Measurements from ENCODE around the gene FAM171A2.
"Not testable (repeated sequence)": the region's sequence is repeated elsewhere in the genome, so short reads cannot be mapped to it uniquely, and the experiment has no call there.

FAM171A2 gene

DNA sequence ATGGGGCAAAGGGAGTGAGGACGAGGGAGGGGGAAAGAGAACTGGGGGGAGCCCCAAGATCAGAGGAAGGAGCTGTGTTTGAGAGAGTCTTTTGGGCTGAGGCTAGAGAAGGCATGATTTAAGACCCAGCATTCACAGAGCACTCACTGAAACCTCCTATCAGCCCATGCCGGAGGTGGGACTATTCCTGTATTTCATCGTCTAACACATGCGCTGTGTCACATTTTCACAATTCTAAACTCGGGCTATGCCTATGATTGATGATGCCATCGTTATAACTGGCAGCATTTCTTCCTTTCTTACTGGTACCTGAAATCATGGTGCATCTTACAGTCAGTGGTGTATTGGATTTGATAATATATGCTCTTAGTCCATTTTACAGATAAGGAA, 3.5 kb downstream of the FAM171A2 start:
- no peak for DNase-seq

DNA sequence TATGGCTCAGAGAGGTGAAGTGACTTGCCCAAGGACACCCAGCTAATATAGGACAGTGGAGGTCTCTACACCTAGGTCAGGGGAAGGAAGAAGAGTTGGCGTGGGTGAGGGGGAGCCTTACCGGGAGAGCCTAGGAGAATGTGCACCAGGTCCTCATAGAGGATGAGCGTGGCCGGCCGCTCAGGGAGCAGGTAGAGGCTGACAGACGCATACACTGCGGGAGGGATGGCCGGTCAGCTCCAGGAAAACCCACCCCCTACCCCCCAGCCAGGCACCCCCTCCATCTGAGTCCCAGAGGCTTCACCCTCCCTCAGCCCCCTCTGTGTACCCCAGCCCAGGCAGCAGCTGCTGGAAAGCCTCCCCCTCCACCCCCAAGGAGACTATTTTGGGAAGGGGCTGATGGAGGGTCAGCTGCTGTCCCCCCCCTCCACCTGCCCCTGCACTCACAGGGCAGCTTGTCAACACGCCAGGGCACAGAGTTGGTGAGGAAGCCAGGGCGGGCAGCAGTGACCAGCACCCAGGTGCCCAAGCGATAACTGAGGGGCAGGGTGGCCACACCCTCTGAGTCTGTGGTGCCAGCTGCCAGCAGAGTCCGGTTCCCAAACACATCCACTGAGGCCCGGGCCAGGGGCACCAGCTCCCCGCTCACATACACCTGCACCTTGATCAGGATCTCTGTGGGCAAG, 4.1 kb downstream of the FAM171A2 start:
- DNase-seq = no peak

DNA sequence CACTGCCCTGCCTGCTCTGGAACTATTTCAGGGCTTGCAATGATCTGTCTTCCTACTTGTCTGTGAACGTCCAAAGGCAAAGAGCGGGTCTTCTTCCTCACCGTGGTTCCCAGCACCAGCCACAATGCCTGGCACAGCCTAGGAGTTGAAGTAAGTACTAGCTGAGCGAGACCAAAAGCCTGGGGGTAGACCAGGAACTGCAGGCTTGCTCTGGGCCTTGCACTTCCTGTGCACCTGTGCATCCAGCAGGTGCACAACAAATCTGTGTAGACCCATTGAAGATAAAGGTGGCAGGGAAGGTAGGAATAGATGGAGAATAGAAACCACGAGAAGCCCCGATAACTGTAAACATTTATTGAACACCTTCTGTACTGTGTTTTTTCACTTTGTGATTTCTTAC, 4.6 kb downstream of the FAM171A2 start:
- DNase-seq = peak in 1 of 2 experiments; percentile 42

DNA sequence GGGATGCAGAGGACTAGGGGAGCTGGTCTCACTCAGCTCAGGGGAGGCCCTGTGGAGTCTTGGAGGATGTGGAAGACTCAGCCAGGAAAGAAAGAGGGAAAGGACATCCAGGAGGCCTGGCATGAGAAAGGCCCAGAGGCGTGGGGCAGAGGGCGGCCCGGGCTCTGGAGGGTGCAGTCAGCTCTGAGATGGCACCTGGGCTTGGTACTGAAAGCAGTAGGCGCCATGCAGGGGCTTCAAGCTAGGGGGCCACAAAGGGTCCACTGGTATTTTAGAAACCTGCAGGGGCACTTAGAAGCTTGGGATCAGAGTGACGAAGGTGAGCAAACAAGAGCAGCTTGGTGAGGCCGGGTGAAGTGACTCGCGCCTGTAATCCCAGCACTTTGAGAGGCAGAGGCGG, 5.6 kb downstream of the FAM171A2 start:
- no peak for DNase-seq

DNA sequence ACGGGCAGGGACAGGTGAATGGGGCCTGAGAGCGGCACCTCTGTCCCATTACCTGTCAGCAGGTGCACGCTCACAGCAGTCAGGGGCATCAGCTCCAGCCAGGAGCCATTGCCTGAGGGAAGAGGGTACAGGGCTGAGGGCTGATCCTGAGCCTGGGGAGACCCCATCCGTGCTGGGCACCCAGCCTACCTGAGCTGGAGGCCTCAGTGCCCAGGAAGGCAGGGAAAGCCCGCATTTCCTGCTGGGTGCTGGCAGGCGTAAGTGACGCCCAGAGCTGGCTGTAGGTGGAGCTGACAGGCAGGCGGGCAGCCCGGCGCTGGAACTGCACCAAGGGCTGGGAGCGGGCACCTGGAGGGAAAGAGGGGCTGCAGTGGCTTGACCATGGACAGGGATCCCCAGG, 7.4 kb downstream of the FAM171A2 start:
- no peak for DNase-seq

DNA sequence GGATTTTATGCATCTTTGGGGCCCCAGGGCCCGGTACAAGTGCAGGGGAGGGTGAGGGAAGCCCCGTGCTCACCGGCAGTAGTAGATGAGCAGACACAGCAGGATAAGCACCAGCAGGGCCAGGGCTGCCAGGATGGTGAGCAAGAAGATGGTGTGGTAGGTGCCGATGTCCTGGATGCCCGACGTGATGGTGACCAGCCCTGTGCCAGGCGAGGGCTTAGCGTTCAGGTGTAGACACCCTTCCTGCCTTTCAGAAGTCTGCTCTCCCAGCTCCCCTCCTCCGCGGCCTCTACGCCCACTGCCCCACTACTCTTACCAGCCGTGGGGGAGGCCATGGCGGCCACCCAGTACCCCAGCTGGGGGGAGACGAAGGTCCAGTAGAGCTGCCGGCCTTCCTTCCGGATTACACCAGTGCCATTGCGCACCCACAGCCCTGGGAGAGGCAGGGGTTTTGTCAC, 8.0 kb downstream of the FAM171A2 start:
- no peak for DNase-seq

DNA sequence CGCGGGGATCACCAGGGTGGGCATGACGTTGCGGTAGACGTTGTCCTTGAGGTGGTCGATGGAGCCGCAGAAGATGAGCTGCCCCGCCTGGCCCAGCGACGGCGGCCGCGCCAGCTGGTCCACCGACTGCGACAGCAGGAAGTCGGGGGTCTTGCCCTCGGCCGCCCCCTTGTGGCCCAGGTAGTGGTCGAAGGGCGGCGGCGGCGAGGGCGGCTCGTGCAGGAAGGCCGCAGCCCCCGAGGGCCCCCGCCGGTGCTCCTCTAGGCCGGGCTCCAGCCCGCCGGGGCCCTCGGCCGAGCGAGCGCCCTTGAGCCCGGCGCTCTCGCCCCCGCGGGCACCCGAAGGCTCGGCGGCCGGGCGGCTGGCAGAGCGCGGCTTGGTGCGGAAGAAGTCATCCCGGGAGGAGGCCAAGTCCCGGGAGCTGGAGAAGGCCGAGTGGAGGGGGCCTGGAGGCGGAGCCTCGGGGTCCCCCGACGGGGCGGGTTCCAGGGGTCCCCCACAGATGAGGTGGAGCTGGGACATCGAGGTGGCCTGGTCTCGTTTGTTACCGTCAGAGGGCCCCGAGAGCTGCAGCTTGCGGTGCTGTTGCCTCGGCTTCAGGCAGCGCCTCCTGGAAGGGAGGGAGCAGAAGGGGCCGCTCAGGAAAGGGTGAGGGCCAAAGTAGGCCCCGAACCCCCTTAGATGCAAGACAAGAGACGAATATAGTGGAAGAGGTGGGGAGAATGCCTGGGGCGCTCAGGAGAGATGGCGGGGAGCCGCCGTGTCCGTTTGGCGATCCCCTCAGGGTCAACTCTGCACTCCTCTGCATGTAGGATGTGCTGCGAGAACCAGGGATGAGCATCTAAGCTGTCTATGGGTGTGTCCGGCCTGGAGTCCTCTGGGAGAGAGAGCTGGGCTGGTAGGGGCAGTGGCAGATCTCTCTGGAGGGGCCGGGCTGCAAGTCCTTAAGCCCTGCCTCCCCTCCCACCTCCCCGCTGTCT, 8.8 kb downstream of the FAM171A2 start:
- DNase-seq = no peak

DNA sequence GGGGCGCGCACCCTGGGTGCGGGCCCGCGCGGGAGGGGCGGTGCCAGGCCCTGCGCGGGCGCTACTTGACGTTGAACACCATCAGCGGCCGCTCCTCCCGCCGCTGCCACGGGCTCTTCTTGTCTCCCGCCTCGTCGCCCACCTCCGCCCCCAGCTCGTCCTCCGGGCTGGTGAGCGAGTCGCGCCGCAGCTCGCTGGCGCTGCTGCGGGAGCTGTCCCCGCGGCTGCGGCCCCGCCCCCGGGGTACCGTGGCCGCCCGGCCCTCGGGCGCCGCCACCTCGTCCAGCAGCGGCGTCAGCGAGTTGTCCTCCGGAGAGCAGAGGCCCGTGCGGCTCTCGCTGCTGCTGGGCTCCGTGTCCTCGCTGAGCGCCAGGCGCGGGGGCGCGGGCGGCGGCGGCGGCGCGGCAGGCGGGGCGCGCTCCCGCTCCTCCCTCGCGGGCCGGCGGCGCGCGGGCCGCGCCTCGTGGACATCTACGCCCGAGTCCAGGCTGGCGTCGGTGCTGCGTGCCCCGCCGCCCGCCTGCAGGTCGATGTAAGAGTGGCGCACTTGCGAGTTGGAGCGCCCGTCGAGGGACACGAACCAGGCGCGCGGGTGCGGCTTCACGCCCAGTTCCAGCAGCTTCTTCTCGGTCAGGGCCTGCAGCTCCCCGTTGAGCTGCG, 9.9 kb downstream of the FAM171A2 start:
- no peak for DNase-seq

DNA sequence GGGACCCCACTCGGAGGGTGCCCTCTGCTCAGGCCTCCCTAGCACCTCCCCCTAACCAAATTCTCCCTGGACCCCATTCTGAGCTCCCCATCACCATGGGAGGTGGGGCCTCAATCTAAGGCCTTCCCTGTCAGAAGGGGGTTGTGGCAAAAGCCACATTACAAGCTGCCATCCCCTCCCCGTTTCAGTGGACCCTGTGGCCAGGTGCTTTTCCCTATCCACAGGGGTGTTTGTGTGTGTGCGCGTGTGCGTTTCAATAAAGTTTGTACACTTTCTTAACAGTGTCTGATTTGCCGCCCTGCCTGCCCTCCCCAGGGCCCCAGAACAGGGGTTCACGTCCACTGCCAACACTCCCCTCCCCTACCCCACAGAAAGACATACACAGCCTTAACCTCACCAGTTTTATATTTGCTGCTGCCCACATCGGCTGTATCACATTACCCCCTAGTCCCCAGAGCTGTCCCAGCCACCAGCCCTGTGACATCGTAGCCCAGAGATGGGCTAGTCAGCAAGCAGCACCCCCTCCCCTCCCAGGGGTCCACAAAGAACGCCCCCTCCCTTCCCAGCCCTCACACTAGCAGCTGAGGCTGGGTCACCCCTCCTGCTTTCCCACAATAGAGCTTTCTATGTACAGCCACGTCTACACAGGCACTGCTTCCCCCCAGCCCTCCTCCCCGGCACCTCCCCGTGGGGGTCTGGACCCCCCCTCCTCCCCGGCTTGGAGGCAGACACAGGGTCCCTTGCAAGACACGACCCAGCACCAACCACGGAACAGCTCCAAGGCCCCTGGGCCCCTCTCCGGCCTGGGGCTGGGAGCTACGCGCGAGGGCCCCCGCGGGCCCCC, 10.6 kb downstream of the FAM171A2 start:
- no peak for DNase-seq

DNA sequence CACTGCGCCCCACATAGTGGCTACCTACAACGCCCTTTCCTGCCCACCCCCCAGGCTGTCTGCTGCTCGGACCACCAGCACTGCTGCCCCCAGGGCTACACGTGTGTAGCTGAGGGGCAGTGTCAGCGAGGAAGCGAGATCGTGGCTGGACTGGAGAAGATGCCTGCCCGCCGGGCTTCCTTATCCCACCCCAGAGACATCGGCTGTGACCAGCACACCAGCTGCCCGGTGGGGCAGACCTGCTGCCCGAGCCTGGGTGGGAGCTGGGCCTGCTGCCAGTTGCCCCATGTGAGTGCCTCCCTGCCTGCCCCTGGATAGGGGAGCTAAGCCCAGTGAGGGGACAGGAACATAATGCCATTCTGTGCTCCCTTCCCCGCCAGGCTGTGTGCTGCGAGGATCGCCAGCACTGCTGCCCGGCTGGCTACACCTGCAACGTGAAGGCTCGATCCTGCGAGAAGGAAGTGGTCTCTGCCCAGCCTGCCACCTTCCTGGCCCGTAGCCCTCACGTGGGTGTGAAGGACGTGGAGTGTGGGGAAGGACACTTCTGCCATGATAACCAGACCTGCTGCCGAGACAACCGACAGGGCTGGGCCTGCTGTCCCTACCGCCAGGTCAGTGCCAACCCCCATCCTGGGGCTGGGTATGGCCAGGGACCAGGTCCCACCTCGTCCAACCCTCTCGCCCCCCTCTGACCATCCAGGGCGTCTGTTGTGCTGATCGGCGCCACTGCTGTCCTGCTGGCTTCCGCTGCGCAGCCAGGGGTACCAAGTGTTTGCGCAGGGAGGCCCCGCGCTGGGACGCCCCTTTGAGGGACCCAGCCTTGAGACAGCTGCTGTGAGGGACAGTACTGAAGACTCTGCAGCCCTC, 11.5 kb downstream of the FAM171A2 start:
- DNase-seq = no peak

DNA sequence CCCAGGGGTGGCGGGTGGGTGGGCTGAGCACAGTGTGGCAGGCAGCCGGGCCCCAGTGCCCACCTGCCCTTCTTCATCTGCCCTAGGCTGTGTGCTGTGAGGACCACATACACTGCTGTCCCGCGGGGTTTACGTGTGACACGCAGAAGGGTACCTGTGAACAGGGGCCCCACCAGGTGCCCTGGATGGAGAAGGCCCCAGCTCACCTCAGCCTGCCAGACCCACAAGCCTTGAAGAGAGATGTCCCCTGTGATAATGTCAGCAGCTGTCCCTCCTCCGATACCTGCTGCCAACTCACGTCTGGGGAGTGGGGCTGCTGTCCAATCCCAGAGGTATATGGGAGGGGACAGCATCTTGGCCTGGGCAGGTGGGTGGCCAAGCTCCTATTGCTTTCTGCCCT, 12.2 kb downstream of the FAM171A2 start:
- DNase-seq = no peak

DNA sequence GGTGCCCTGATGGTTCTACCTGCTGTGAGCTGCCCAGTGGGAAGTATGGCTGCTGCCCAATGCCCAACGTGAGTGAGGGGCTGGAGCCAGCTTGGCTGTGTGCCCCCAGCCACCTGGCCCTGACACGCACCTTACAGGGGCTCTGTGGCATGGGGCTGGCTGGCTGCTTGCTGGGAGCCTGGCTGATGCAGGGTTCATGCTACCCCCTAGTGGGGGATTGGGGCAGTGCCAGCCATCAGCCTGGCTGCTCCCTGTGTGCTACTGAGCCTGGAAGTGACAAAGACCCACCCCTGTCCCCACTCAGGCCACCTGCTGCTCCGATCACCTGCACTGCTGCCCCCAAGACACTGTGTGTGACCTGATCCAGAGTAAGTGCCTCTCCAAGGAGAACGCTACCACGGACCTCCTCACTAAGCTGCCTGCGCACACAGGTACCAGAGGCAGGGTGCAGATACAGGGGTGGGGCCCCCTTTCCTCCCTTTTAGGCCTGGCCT, 12.9 kb downstream of the FAM171A2 start:
- DNase-seq = peak; percentile 74 to 80

DNA sequence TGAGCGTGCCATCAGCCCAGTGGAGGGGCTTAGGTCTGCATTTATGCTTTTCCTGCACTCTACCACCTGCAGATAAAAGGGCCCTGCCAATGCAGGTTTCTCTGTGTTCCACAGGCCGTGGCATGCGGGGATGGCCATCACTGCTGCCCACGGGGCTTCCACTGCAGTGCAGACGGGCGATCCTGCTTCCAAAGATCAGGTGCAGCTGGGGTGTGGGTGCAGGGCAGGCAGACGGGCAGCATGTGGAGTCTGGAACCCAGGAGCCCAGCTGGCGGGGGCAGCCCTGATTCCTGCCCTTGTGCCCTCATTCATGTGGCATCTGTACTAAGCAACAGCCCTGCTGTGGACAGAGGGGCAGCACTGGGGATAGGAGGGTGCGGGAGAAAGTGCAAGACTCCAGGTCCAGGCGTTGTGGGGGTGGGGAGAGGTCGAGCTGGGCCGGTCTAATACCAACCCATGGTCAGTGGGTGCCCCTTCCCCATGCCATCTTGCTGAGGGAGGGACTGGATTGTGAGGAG, 14.0 kb downstream of the FAM171A2 start:
- DNase-seq = no peak

DNA sequence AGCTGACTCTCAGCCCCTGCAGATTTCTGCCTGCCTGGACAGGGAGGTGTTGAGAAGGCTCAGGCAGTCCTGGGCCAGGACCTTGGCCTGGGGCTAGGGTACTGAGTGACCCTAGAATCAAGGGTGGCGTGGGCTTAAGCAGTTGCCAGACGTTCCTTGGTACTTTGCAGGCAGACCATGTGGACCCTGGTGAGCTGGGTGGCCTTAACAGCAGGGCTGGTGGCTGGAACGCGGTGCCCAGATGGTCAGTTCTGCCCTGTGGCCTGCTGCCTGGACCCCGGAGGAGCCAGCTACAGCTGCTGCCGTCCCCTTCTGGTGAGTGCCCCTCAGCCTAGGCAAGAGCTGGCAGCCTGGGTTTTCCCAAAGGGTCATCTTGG, 14.7 kb downstream of the FAM171A2 start:
- DNase-seq = no peak

DNA sequence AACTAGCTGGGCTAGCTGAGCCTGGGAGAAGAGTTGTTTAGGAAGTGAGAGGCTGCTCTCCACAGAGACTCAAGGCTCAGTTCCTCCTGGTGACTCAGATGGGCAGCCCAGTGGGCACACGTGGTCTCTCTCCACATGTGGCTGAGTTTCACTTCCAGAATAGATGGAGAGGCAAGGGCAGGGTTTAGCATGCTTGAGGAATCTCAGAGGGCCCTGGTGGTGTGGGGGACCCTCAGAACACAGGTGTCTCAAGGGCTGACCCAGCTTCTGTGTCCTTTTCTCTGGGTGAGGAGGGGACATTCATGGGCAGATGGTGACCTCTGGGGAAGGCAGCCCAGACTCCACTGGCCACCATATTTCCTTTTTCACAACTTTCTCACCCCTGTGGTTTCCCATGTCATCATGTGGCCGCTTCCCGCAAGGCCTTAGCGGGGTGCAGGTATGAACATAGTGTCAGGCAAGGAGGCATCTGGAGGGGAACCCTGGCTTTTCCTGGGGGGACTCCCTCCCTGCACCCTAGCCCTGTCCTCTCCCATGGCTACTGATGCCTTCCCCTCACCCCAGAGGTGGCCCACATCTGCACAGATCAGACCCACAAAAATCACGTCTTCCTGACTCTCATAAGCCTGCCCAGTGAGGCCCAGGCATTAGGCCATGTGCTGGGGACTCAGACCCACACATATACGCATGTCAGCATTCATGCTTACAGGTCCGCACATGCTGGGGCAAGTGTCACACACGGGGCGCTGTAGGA, 15.2 kb downstream of the FAM171A2 start:
- DNase-seq = no peak

DNA sequence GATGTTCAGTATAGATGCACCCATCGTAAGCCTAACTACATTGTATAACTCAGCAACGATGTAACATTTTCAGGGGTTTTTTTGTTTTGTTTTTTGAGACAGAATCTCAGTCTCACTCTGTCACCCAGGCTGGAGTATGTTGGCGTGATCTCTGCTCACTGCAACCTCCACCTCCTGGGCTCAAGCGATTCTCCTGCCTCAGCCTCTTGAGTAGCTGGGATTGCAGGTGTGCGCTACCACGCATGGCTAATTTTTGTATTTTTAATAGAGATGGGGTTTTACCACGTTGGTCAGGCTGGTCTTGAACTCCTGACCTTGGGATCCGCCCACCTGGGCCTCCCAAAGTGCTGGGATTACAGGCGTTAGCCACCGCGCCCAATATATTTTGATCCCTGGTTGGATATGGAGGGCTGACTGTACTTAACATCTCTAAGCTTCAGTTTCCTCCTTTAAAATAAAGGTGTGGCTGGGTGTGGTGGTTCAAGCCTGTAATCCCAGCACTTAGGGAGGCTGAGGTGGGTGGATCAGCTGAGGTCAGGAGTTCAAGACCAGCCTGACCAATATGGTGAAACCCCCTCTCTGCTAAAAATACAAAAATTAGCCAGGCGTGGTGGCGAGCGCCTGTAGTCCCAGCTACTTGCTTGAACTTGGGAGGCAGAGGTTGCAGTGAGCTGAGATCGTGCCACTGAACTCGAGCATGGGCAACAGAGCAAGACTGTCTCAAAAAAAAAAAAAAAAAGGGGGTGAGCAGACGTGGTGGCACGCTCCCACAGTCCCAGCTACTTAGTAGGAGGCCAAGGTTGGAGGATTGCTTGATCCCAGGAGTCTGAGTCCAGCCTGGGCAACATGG, 16.2 kb downstream of the FAM171A2 start:
- DNase-seq = not testable (repeated sequence)

DNA sequence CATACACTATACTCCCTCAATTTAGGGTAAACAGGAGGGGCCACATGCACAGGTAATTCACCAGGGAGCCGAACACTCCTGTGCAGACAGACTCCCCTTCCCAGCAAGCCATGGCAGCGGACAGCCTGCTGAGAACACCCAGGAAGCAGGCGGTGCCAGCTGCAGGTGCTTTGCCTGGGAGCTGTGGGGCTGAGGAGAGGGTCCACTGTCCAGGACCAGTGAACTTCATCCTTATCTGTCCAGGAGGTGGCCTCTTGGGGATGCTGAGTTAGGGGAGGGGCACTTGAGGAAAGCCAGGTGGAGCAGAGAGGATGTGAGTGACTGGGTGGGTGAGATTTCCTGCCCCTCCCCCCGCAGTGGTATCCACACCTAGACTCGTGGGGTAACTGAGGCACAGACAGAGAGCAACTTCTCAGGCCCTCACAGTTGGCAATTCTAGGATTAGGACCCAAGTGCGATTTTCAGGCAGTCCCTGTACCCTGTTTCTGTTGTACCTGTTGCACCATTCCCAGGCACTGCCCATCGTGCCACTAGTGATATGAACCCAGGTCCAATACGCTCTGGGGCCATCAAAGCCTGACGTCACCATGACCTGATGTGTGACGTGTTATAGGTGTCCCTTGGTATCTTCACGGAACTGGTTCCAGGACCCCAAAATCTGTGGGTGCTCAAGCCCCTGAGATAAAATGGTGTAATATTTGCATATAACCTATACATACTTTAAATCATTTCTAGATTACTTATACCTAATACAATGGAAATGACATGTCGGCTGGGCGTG, 17.4 kb downstream of the FAM171A2 start:
- no peak for DNase-seq

DNA sequence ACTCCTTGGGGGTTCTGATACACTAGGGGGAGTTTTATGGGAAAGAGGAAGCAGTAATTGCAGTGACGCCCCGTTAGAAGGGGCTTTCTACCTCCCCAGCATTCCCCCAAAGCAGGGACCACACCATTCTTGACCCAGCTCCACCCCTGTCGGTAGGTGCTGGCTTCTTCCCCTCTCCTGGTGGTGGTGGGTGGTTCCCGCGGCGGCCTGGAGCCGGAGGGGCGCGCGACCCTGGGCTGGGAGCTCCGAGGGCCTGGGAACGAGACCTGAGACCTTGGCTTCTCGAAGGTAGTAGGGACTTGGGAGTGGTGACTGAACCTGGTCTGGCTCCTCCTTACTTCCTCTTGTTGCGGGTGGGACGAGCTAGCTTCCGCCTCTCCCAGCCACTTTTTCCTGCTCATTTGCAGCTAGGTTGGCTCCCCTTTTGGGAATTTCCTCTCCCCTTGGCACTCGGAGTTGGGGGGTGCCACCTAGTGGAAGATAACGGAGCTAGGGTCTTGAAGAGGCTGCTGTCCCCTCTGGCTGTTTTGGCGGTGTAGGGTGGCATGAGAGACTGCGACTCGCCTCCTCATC, 18.1 kb downstream of the FAM171A2 start:
- DNase-seq = peak; percentile 37 to 74
